Forelimb muscle (tissue), 1 donor: ENCODE measurements around the gene PHIP. TPM values are rescaled to one million over a fixed set of nuclear protein-coding genes. Genes with fewer than 3 reads are reported as not detected.

Experiments
- DNase-seq: peaks from one replicate; pipeline ENCODE4 v3.0.0-alpha.2; 2013; ENCODE audit warnings: low read depth
- polyA plus RNA-seq: library from polyadenylated mRNA; unstranded; fragments of 120-200 nt; gene quantifications from one replicate; pipeline ENCODE4 v1.2.1, GENCODE V29; 2013; ENCODE audit not compliant: insufficient read length

Gene PHIP
- polyA plus RNA-seq, 1 donor, result 25.5 TPM

DNA sequence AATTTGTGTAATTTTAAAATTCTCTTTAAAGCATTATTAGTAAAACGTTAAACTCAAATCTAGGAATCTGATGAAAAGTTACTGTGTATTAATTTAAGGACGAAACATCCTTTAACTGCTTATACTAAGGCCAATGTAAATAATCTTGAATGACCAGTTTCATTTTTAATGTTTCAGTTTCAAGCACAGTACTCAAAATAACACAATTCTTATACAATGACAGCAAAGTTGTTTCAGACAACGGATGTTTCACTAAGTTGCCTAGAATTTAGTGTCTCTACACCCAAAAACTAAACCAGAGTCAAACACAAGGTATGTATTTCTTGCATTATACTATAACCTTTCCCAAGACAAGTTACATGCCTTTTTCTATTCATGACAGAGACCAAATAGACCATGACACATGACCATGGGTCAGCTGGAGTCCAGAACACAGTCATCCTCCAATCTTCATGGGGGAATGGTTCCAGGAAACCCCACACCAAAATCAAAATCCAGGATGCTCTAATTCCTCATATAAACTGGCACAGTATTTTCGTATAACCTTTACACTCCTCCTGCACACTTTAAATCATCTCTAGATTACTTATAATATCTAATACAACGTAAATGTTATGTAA is 7.7 kb downstream of the PHIP start:
- DNase-seq, result no peak

DNA sequence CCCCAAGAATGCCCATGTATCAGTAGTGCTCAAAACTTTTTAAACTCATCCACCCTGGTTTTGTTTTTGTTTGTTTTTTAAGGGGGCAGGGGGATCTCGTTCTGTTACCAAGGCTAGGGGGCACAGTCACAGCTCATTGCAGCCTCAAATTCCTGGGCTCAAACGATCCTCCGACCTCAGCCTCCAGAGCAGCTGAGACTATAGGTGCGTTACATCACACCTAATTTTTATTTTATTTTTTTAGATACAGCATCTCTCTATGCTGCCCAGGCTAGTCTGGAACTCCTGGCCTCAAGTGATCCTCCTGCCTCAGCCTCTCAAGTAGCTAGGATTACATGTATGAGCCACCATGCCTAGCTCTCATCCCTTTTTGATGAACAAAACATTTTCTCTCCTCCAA is 11.2 kb downstream of the PHIP start:
- DNase-seq, result no peak

DNA sequence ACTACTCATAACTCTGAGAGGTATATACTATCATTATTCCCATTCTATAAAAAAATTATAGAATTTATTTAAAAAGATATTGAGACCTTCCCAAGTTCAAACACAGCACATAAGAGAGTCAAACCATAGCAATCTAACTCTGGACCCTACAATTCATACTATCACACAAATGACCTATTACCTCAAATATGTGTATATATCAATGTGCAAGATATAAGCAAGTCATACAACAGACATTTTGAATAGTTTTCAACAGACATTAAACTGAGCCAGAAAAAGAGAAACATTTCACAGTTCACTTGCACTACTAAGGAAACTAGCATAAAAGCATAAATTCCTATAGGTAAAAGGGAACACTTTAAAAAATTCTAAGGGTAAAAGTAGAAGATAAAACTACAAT is 11.7 kb downstream of the PHIP start:
- DNase-seq, result no peak

DNA sequence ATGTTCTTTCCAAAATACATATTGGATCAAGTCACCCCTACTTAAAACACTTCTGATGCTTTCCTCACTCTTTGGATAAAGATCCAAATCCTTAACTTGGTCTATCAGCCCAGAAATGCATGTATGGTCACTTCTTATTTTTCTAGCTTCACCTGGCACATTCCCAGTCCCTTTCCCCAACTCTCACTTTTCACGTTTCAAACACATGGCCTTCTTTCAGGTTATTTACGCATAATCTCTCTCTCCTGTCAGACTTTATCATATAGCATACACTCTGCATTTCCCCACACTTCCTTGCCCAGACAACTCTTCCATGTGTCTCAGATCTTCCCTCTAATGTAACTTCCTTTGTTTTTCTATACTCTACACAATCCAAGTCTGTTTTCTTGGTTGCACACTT is 12.8 kb downstream of the PHIP start:
- DNase-seq, result no peak

DNA sequence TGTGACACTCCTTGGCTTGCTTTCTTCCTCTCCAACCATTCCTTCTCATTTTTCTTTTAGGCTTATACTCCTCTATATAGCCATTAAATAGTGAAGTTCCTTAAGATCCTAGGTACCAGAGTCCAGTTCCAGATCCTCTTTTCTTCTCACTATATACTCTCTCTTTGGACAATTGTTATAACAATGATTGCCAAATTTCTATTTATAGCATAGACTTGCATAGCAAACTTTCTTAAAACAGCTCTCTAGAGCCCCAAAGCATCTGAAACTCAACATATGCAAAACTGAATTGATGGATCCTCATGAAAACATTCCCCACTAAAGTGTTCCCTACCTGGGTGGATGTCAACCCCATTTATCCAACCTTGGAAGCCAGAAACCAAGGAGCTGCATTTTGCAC is 13.4 kb downstream of the PHIP start:
- no peak for DNase-seq

DNA sequence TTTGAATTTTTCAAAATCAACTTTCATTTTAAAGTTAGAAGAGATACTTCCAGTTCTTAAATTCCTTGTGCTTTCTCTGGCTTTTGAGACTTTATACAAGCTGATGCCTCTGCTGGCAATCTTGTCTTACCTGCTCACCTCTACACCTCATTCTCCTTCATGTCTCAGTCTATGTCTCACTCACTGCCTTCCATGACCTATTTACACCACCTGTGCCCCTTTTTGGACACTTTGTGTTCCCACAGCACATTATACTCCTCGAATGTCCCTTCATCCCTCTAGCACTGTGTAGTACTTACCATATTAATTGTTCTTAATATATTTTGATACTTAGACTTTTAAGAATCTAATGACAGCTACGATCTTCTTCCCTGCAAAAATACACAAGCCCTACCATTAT is 15.3 kb downstream of the PHIP start:
- DNase-seq, result no peak

DNA sequence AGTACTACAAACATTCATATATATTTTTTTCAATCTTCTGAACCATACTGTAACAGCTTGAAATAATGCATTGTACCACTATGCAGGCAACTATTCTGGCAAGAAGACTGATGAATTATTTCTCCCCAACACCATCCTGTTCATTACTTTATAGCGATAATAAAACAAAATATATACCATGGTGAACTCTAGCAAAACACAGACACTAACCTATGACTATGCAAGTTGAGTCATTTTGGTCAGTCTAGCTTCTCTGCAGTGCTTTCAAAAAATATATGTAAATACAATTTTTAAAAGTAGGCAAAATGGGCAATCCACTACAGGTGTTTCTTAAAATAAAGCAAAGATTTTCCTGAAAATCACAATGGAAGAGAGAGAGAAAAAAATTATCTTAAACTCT is 20.3 kb downstream of the PHIP start:
- no peak for DNase-seq

DNA sequence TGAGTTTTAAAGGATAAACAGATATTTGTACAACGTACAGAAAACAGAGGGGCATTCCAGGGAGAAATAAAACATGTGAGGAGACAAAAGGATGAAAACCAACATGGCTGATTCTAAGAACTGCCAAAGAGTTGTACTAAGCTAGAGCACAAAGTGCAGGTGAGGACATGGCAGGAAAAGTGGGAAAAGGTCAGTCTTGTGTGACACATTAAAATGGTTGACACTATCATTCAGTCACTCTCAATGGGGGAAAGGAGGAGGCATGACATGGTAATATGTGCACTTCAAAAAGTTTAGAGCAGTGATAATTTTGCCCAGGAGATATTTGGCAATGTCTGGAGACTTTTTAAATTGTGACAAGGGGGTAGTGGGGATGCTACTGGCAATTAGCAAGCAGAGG is 21.8 kb downstream of the PHIP start:
- DNase-seq, result no peak

DNA sequence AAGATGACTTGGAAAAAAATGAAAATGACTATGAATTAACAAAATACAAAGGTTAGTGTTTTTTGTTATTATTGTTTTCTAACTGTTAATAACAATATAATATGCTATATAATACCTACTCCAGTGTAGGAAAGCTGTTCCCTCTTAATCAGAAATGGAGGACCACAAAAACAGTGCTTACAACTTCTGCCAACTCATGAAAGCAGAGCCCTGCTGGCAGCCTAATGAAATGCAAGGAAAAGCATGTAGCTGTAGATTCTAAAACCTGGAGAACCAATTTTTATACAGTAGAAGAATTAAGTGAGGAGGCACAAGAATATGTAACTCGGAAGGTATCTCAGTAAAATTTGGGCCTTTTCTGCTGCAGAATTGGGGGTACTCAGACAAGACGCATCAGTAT is 29.4 kb downstream of the PHIP start:
- no peak for DNase-seq

DNA sequence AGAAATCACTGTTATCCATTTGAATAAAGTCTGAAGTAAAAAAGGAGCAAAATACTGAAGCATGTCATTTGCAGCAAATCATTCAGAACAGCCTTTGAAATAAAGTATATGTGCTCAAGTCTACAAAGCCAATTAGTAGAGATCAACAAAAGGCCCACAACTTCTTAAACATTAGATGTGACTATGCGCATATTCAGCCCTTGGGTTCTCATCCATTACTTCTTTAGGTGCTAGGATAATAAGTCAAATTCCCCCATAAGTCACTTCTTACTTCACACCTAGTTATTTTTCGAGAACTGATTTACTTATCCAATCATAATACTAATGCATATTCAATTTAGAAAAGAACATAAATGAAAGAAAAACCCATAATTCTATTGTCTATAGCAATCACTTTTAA is 31.0 kb downstream of the PHIP start:
- DNase-seq, result no peak

DNA sequence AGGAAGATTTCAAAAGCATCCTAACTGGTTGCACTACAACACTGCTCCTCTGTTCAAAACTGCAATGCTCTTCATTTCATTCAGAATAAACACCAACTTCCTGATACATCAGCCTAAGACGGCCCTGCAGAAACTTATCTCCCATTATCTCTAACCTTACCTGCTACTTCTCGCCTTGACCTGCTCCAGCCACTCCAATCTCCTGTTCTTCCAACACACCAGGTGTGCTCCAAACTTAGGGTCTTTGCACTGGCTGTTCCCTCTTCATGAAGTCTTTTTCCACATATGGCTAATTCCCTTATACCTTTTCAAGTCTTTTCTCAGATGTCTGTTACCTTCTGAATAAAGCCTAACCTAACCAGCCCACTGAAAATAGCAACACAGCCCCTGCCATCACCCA is 32.1 kb downstream of the PHIP start:
- no peak for DNase-seq

DNA sequence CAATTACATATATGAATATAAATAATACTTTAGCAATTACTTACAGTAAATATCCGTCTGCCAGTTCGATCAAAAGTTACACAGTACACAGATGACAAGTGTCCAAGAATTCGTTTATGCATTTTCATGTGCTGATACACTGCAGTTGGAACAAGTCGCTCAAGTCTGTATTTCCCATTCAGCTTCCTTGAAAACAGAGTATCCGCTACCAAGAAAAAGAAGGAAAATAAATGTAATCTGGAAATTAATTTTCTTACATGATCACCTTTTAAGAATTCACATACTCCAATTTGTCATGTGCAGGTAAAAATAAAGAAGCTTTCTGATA is 35.3 kb downstream of the PHIP start:
- DNase-seq, result no peak

DNA sequence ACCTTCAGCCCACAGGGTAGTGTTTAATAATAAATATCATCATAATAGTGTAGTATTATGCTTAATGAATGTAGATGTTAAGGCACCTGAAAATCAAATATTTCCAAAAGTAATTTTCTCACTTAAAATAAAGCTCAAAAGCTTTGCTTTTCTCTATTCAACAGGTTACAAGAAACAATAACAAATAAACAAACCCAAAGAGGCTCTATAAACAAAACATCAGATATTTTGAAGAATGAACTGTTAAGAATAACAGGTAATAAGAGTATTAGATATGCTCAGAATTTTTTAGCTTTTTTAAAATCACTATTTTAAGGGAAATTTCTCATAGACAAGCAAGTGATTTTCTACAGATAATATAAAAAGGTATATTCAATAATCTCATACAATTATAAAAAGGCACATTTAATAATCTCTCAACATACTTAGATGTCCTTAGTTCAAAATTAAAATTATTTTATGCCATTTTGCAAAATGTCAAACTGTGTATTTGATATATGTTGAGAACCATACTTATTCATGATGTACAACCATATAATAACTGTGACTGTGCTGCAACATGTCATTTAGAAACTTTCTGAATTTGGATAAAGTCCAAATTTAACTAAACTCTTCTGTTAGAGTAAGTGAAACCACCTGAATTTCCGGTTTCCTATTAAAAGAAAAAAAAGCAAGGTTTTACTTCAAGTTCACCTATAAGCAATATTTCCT is 35.8 kb downstream of the PHIP start:
- no peak for DNase-seq

DNA sequence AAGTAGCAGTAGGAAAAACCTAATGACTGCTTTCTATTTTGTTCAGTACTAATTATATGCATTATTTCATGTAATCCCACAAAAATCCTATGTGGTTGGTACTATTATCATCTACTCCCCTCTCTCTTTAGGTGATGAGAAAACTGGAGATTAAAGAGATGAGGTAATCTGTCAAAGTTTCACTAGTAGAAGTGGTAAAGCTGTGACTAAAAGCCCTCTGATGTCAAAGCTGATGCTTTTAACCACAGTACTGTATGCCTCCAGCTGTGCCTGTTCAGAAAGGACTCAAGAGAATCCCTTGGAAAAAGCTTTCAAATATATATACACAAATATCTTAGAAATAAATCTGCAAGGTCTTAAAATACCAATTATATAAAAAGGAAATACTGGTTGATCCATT is 38.0 kb downstream of the PHIP start:
- no peak for DNase-seq

DNA sequence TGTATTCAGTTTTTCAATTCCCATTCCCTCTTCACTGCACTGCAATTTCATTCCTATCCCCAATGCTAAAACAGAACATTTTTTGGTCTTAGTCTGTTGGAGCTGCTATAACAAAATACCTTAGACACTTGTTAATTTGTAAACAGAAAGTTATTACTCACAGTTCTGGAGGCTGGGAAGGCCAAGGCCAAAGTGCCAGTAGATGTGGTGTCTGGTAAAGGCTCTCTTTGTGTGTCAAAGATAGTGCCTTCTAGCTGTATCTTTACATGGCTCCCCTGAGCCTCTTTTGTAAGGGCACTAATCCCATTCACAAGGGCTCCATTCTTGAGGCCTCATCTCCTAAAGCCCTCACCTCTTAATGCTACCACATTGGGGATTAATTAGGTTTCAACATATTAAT is 40.0 kb downstream of the PHIP start:
- DNase-seq, result no peak

DNA sequence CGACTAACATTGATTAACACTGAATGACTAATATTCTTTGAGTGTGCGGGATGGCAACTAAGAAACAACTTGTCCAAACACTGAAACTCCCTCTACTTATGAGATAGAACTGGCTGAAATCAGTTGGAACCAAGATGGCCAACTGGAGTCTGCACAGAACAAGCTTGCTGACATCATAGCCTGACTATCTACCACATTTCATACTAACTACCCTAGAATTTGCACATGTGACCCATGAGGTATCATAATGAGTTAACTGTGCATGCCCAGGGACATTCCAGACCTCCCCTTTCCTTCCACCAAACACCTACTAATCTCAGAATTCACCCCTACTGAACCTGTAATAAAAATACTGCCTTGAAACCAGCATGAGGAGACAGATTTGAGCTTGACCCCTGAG is 43.2 kb downstream of the PHIP start:
- DNase-seq, result no peak

DNA sequence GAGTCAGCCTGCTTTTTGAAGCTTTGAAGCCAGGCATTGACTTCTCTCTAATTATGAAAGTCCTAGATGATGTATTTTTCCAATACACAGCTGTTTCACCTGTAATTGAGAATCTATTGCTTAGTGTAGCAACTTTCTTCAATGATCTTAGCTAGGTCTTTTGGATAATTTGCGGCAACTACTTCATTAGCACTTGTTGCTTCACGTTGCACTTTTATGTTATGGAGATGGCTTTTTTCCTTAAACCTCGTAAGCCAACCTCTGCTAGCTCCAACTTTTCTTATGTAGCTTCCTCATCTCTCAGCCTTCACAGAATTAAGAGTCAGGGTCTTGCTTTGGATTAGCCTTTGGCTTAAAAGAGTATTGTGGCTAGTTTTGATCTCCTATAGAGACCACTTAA is 44.8 kb downstream of the PHIP start:
- no peak for DNase-seq

DNA sequence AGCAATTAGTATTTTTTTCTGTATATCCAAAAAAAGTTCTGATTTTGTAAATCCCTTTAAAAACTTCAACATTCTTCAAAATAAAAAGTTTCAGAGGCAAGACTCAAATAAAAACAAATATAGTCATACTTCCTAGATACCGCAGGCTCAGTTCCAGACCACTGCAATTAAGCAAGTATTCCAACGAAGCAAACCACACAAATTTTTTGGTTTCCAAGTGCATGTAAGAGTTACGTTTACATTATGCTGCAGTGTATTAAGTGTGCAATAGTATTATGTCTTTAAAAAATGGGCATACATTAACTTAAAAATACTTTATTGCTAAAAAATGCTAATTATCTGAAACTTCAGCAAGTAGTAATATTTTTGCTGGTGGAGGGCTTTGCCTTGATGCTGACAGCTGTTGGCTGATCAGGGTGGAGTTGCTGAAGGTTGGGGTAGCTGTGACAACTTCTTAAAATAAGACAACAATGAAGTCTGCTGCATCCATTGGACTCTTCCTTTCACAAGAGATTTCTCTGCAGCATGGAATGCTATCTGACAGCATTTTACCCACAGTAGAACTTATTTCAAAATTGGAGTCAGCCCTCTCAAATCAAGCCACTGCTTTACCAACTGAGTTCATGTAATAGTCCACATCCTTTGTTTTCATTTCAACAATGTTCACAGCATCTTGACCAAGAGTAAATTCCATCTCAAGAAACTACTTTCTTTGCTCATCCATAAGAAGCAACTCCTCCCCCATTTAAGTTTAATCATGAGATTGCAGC is 46.0 kb downstream of the PHIP start:
- DNase-seq, result no peak

DNA sequence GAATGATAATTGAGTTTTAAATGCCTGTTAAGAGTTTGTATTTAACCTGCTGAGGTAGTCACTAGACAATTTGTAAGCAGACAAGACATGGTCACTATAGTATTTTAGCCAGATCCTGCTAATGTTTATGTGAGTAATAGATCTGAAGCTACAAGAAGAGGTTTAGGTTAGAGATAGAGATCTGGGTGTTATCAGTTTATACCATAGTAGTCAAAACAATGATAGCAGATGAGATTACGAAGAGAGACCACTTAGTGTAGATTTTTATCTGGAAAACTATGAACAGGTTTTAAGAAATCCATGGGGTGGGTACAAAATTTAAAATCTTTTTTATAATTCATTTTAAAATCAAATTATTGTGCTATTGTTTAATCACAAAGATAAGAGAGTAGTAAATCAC is 47.5 kb downstream of the PHIP start:
- DNase-seq, result no peak

DNA sequence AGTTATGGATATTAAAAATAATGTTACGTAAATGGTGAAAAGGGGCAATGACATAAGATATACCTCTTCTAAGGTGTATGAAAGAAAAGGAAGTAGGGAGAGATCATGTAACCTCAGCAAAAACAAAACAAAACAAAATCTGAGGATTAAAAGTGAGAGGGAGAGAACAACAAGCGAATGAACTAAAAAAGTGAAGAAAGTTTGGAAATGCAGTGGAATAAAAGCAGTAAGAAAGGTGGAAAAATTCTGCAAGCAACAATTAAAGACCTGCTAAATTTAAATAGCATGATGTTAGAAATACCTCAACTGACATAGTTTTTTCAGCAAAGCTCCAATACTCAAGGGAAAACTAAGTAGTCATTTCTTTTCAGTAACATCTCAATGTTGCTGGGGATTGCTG is 48.0 kb downstream of the PHIP start:
- no peak for DNase-seq

DNA sequence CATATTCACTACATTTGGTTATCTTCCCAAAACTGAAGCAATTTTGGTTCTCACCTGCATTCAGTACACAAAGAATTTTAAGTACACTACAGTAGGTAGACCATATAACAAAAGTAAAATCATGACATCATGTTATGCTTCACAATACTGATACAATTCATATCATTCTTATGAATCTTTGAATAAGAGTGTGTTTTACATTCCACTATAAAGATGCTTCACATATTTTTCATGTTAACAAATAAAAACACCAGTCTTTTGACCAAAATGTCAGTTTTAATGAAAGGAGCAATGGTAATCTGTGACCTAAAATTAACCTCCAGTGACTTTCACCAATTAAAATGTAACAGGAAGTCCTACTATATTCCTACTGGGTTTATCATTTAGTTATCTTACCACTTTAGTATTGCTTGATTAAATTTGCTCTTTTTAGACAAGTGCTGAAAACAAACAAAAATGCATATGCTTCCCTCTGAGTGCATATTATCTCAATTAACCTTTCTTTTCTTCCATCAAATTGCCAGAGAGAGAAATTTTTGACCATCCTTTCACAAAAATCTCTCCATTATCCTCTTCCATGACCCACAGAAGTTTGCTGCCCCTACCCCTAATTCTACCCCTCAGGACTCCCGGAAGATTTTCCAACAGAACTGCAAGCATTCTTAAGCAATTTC is 49.3 kb downstream of the PHIP start:
- no peak for DNase-seq

DNA sequence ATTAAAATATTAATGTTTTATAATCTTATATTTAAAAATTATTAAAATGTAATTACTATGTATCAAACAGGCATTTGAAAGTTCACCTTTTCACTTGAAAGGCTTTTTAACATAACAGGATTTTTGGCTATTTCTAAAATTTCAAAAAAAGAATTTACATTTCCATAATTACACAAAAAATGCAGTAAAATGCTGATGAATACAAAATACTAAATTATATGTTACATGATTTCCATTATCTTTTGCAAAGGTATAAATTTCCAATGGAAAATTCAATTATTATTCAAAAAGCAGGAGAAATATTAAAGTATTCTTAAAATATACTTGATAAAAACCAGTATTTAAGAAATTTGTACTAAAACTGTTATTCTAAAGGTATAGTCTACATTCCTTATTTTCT is 66.1 kb downstream of the PHIP start:
- no peak for DNase-seq

DNA sequence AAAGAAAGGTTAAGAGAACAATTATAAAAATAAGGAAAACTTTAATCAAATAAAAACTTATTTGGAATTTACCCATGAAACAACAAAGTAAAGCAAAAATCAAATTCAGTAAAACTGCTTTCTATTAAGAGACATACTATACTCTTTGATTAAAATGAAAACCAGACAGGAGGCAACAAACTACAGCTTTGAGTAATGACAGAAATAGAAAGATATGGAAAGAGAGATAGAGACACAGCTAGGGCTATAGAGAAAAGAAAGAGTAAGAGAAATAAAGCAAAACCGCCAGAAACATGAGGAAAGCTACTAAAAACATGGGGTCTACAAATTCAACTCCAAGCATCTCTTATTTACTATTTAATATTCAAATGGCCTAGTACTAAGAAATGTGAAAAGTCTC is 67.6 kb downstream of the PHIP start:
- DNase-seq, result no peak
